ENCODE measurements around the gene ZMIZ1.

ZMIZ1 gene

GRCh38 chr10:79102498-79102874 lies 33.7 kb downstream of the ZMIZ1 start:
- DNase-seq, result no peak

GRCh38 chr10:79103129-79103528 lies 34.4 kb downstream of the ZMIZ1 start:
- DNase-seq, result no peak

- DNase-seq, result no peak
Measured at GRCh38 chr10:79103585-79103984, 34.8 kb downstream of the ZMIZ1 start.

- no peak for DNase-seq
Measured at GRCh38 chr10:79105150-79105739, 36.5 kb downstream of the ZMIZ1 start.

- no peak for DNase-seq
Measured at GRCh38 chr10:79105818-79106217, 37.1 kb downstream of the ZMIZ1 start.

- DNase-seq, result no peak
Measured at GRCh38 chr10:79106256-79107050, 37.7 kb downstream of the ZMIZ1 start.

GRCh38 chr10:79107736-79108264 lies 39.0 kb downstream of the ZMIZ1 start:
- no peak for DNase-seq

GRCh38 chr10:79108728-79109127 lies 40.0 kb downstream of the ZMIZ1 start:
- no peak for DNase-seq

- no peak for DNase-seq
Measured at GRCh38 chr10:79111427-79111826, 42.7 kb downstream of the ZMIZ1 start.

- DNase-seq, result no peak
Measured at GRCh38 chr10:79111846-79112614, 43.3 kb downstream of the ZMIZ1 start.

GRCh38 chr10:79112881-79113431 lies 44.2 kb downstream of the ZMIZ1 start:
- no peak for DNase-seq

GRCh38 chr10:79113827-79114226 lies 45.1 kb downstream of the ZMIZ1 start:
- no peak for DNase-seq

- no peak for DNase-seq
Measured at GRCh38 chr10:79115302-79115701, 46.5 kb downstream of the ZMIZ1 start.

- no peak for DNase-seq
Measured at GRCh38 chr10:79116368-79116767, 47.6 kb downstream of the ZMIZ1 start.

GRCh38 chr10:79116801-79117723 lies 48.3 kb downstream of the ZMIZ1 start:
- DNase-seq, result no peak

GRCh38 chr10:79118286-79119202 lies 49.8 kb downstream of the ZMIZ1 start:
- no peak for DNase-seq

- DNase-seq, result no peak
Measured at GRCh38 chr10:79119306-79119705, 50.5 kb downstream of the ZMIZ1 start.

GRCh38 chr10:79123547-79123963 lies 54.8 kb downstream of the ZMIZ1 start:
- DNase-seq, result no peak

GRCh38 chr10:79124066-79124465 lies 55.3 kb downstream of the ZMIZ1 start:
- no peak for DNase-seq

GRCh38 chr10:79125092-79125491 lies 56.3 kb downstream of the ZMIZ1 start:
- no peak for DNase-seq
